ENCODE results near the gene SLC16A10. TPM values are rescaled to one million over a fixed set of nuclear protein-coding genes. Genes with fewer than 3 reads are reported as not detected.

SLC16A10 gene
- total RNA-seq, 1 donor from 2014 or later, result 2.4 TPM

DNA sequence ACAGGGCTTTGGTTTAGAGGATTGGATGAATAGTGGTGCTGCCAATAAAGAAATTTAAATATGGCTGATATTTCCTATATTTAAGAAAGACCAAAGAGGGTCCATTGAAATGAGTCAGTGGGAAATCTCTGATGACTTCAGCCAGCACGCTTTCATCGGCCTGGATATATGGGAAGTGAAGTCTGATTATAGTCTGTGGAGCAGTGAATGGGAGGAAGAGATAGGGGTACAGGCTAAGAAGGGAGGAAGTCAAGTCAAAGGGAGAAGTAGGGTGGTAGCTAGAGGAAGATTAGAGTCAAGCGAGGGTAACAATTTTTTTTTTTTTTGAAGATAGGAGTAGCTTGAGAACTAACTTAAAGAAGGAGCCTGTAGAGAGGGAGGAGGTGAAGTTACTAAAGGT, 22.7 kb downstream of the SLC16A10 start:
- H3K4me1 Mint-ChIP-seq (ENCODE audit: unreplicated experiment), result peaks cover 21% of the 10 kb centered on the region
- no peak overlapping the region for H3K4me3 Mint-ChIP-seq (ENCODE audit: unreplicated experiment)

DNA sequence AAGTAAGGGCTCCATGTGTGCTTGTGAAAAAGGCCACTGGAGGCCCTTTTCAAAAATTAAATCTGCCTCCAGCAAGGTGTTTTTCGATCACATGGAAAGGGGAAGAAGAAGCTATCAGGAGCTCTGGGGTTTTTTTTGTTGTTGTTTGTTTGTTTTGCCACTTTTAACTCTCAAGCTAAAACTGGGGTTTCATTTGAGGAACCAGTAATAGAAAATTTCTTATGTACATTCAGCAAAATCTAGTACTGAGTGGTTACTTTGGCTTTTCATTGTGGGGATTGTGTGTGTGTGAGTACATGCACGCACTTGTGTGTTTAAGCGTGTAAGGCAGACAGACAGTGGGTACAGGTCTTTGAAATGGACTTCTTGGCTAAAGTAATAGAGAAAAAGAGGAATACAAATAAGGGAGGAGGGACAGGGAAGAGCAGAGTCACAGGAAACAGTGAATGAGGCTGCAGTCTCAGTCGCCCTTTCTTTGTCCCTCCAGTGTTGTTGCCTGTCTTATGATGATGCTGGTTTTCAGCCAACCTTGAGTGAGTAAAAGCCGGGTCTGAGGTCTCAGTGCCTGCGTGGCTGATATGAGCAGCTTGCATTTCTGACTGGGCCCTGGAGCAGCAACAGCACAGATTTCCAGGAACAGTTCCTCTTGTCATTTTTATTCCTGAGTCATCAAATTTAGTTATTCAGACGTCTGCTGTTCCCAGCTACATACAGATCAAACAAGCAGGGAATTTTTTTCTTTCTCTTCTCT, 26.2 kb downstream of the SLC16A10 start:
- Mint-ChIP-seq H3K36me3 (ENCODE audit: low read depth, unreplicated experiment) (no peaks in the 10 kb centered on the region), H3K9me3 (ENCODE audit: unreplicated experiment) (no peaks in the 10 kb centered on the region), H3K27ac (ENCODE audit: unreplicated experiment) (peak overlapping the region; percentile 54), H3K4me1 (ENCODE audit: unreplicated experiment) (peaks cover 21% of the 10 kb centered on the region), H3K27me3 (ENCODE audit: unreplicated experiment) (no peaks in the 10 kb centered on the region), H3K4me3 (ENCODE audit: unreplicated experiment) (no peak overlapping the region)
- TF ChIP-seq, protein P1, sequence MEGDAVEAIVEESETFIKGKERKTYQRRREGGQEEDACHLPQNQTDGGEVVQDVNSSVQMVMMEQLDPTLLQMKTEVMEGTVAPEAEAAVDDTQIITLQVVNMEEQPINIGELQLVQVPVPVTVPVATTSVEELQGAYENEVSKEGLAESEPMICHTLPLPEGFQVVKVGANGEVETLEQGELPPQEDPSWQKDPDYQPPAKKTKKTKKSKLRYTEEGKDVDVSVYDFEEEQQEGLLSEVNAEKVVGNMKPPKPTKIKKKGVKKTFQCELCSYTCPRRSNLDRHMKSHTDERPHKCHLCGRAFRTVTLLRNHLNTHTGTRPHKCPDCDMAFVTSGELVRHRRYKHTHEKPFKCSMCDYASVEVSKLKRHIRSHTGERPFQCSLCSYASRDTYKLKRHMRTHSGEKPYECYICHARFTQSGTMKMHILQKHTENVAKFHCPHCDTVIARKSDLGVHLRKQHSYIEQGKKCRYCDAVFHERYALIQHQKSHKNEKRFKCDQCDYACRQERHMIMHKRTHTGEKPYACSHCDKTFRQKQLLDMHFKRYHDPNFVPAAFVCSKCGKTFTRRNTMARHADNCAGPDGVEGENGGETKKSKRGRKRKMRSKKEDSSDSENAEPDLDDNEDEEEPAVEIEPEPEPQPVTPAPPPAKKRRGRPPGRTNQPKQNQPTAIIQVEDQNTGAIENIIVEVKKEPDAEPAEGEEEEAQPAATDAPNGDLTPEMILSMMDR (IDR thresholded peaks at IDR 0.05; ENCODE audit: unreplicated experiment), result no peak
- DNase-seq (ENCODE audit: low spot score), result no peak

More for the DNA sequence above, 22.7 kb downstream of the SLC16A10 start:
- no peaks in the 10 kb centered on the region for H3K9me3 Mint-ChIP-seq (ENCODE audit: unreplicated experiment)
- no peaks in the 10 kb centered on the region for H3K36me3 Mint-ChIP-seq (ENCODE audit: low read depth, unreplicated experiment)
- TF ChIP-seq, protein P1 (IDR thresholded peaks at IDR 0.05; ENCODE audit: unreplicated experiment), result no peak
- H3K27ac Mint-ChIP-seq (ENCODE audit: unreplicated experiment), result no peak overlapping the region
- no peak for DNase-seq (ENCODE audit: low spot score)
- H3K27me3 Mint-ChIP-seq (ENCODE audit: unreplicated experiment), result no peaks in the 10 kb centered on the region

DNA sequence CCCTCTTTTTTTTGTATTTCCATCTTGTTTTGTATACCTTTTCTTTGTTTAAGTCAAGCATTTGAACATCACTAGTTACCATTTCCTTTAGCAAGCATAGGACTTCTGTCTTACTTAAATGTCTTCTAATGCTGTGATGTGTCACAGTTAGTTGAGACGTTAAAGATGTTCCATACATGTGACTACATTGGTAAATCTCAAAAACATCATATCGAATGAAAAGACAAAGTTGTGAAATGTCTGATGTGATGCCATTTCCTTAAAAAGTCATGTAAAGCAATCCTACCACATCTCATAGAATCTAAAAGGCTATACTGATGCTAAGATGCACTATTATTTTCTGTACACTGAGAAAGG, 26.8 kb downstream of the SLC16A10 start:
- TF ChIP-seq, protein P1 (IDR thresholded peaks at IDR 0.05; ENCODE audit: unreplicated experiment), result no peak
- H3K27ac Mint-ChIP-seq (ENCODE audit: unreplicated experiment), result peak overlapping the region; percentile 21
- H3K9me3 Mint-ChIP-seq (ENCODE audit: unreplicated experiment), result no peaks in the 10 kb centered on the region
- H3K4me3 Mint-ChIP-seq (ENCODE audit: unreplicated experiment), result no peak overlapping the region
- peaks cover 21% of the 10 kb centered on the region for H3K4me1 Mint-ChIP-seq (ENCODE audit: unreplicated experiment)
- DNase-seq (ENCODE audit: low spot score), result no peak
- H3K27me3 Mint-ChIP-seq (ENCODE audit: unreplicated experiment), result no peaks in the 10 kb centered on the region
- no peaks in the 10 kb centered on the region for H3K36me3 Mint-ChIP-seq (ENCODE audit: low read depth, unreplicated experiment)

DNA sequence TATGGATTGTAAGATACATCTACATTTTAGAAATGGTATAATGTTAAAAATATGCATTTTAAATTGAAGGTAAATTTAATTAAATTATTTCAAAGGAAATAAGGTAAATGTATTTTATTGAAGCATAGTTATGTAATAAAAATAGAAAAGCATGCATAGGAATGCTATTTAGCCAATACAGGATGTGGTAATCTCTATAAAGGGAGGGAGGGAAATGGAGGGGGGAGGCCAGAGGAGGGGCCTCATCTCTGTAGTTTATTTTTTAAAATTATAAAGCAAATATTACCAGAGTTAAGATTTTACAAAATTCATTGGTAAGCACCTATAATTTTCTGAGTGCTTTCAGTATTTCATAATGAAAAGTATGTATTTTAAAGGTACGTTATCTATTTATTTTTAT, 27.2 kb downstream of the SLC16A10 start:
- Mint-ChIP-seq H3K36me3 (ENCODE audit: low read depth, unreplicated experiment) (no peaks in the 10 kb centered on the region), H3K9me3 (ENCODE audit: unreplicated experiment) (no peaks in the 10 kb centered on the region), H3K27me3 (ENCODE audit: unreplicated experiment) (no peaks in the 10 kb centered on the region), H3K27ac (ENCODE audit: unreplicated experiment) (no peak overlapping the region), H3K4me1 (ENCODE audit: unreplicated experiment) (peaks cover 21% of the 10 kb centered on the region), H3K4me3 (ENCODE audit: unreplicated experiment) (no peak overlapping the region)
- DNase-seq (ENCODE audit: low spot score), result no peak
- TF ChIP-seq, protein P1 (IDR thresholded peaks at IDR 0.05; ENCODE audit: unreplicated experiment), result no peak

DNA sequence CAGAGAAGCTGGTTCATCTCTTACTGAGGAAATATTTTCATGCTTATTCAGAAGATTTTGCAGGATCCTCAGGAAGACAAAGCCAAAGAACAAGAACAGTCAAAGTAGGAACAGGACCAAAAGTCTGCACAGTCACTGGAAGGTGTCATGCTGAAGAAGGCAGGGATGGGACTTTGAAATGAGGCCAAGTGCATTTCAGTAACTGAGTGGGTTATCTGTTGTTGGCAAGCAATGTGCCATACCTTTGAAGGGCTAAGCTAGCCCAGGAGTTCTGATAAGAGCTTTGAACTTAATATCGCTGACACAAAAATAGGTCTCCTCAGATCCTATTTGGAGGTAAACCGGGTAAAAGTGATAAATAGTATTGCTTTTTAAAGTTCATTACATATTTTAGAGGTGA, 31.5 kb downstream of the SLC16A10 start:
- Mint-ChIP-seq H3K4me3 (ENCODE audit: unreplicated experiment) (no peak overlapping the region), H3K36me3 (ENCODE audit: low read depth, unreplicated experiment) (no peaks in the 10 kb centered on the region), H3K27me3 (ENCODE audit: unreplicated experiment) (no peaks in the 10 kb centered on the region), H3K4me1 (ENCODE audit: unreplicated experiment) (peaks cover 4% of the 10 kb centered on the region), H3K9me3 (ENCODE audit: unreplicated experiment) (no peaks in the 10 kb centered on the region), H3K27ac (ENCODE audit: unreplicated experiment) (no peak overlapping the region)
- TF ChIP-seq, protein P1 (IDR thresholded peaks at IDR 0.05; ENCODE audit: unreplicated experiment), result no peak
- no peak for DNase-seq (ENCODE audit: low spot score)
